ENCODE measurements around the gene STAT6.
"Not testable (repeated sequence)": the region's sequence is repeated elsewhere in the genome, so short reads cannot be mapped to it uniquely, and the experiment has no call there.

The STAT6 gene

GRCh38 chr12:57086493-57087009 lies 24.6 kb downstream of the STAT6 start:
- peak; percentile 58 for DNase-seq

- no peak for DNase-seq
These were observed 25.1 kb downstream of the STAT6 start for GRCh38 chr12:57085999-57086492.

GRCh38 chr12:57080855-57081254 lies 30.3 kb downstream of the STAT6 start:
- no peak for DNase-seq

GRCh38 chr12:57079821-57080220 lies 31.3 kb downstream of the STAT6 start:
- no peak for DNase-seq

- peak; percentile 99 for DNase-seq
These were observed 32.4 kb downstream of the STAT6 start, which contains the start of gene NEMP1 for GRCh38 chr12:57078519-57079404. Gene NEMP1 (minus strand): TSS chr12:57078791. CDS start chr12:57078745, 46 bp downstream.

GRCh38 chr12:57073566-57074450 lies 37.4 kb downstream of the STAT6 start:
- DNase-seq: not testable (repeated sequence)

- DNase-seq: no peak
These were observed 38.5 kb downstream of the STAT6 start for GRCh38 chr12:57072661-57073060.

GRCh38 chr12:57069523-57069922 lies 41.6 kb downstream of the STAT6 start:
- DNase-seq: peak; percentile 77

- no peak for DNase-seq
These were observed 44.9 kb downstream of the STAT6 start for GRCh38 chr12:57066245-57066644.

- DNase-seq: no peak
These were observed 47.0 kb downstream of the STAT6 start for GRCh38 chr12:57063991-57064685.

GRCh38 chr12:57058454-57058853 lies 52.7 kb downstream of the STAT6 start:
- DNase-seq: no peak

- no peak for DNase-seq
These were observed 54.0 kb downstream of the STAT6 start for GRCh38 chr12:57057067-57057751.

GRCh38 chr12:57055824-57056223 lies 55.3 kb downstream of the STAT6 start:
- DNase-seq: no peak

GRCh38 chr12:57053901-57054300 lies 57.3 kb downstream of the STAT6 start:
- DNase-seq: not testable (repeated sequence)

- not testable (repeated sequence) for DNase-seq
These were observed 58.0 kb downstream of the STAT6 start for GRCh38 chr12:57053146-57053545.

- no peak for DNase-seq
These were observed 60.2 kb downstream of the STAT6 start for GRCh38 chr12:57051011-57051410.

GRCh38 chr12:57049890-57050289 lies 61.3 kb downstream of the STAT6 start, which contains the start of gene MYO1A:
Gene MYO1A (minus strand): TSS chr12:57050129. CDS start chr12:57048323, 1,806 bp downstream.
- no peak for DNase-seq

- DNase-seq: no peak
These were observed 62.1 kb downstream of the STAT6 start for GRCh38 chr12:57049119-57049446.

- no peak for DNase-seq
These were observed 62.6 kb downstream of the STAT6 start for GRCh38 chr12:57048423-57049118.

- DNase-seq: no peak
These were observed 63.2 kb downstream of the STAT6 start for GRCh38 chr12:57047981-57048380.
